Measurements from ENCODE around the gene COIL. TPM values are rescaled to one million over a fixed set of nuclear protein-coding genes. Genes with fewer than 3 reads are reported as not detected.

COIL gene
- total and polyA plus RNA-seq, 2 of the 13 experiments (the other 11 are each of a cell fraction or from before 2014, with no cell fraction given): 8.1 to 29.4 TPM

- TF ChIP-seq ZNF44 (CRISPR knock-in tag; IDR thresholded peaks at IDR 0.05) (peak; percentile 82; the same call in 1 of the 2 replicates), HDAC2 (CRISPR knock-in tag; IDR thresholded peaks at IDR 0.05) (peak; percentile 68; the same call in 1 of the 2 replicates), KMT2A (CRISPR knock-in tag; IDR thresholded peaks at IDR 0.05) (peak; percentile 74; the same call in 1 of the 2 replicates), ZNF589 (CRISPR knock-in tag; conservative IDR thresholded peaks at IDR 0.05) (no peak), PITX1 (CRISPR knock-in tag; IDR thresholded peaks at IDR 0.05) (peak; percentile 81; the same call in 1 of the 2 replicates), ZSCAN9 (CRISPR knock-in tag; IDR thresholded peaks at IDR 0.05; ENCODE audit: borderline replicate concordance) (no peak; the same call in 1 of the 2 replicates), ZNF225 (CRISPR knock-in tag; IDR thresholded peaks at IDR 0.05) (peak; percentile 77; the same call in 1 of the 2 replicates), ZNF792 (CRISPR knock-in tag; IDR thresholded peaks at IDR 0.05) (peak; percentile 83), ARID5B (CRISPR knock-in tag; IDR thresholded peaks at IDR 0.05) (peak; percentile 74), ZBTB7B (CRISPR knock-in tag; IDR thresholded peaks at IDR 0.05) (peak; percentile 83), ZHX2 (IDR thresholded peaks at IDR 0.05; ENCODE audit: low read depth) (peak; percentile 80), ZHX2 (CRISPR knock-in tag; IDR thresholded peaks at IDR 0.05; ENCODE audit: borderline replicate concordance) (no peak), ZMYM2 (CRISPR knock-in tag; IDR thresholded peaks at IDR 0.05) (no peak), PATZ1 (CRISPR knock-in tag; IDR thresholded peaks at IDR 0.05) (peak; percentile 99)
- TF ChIP-seq, protein P1, sequence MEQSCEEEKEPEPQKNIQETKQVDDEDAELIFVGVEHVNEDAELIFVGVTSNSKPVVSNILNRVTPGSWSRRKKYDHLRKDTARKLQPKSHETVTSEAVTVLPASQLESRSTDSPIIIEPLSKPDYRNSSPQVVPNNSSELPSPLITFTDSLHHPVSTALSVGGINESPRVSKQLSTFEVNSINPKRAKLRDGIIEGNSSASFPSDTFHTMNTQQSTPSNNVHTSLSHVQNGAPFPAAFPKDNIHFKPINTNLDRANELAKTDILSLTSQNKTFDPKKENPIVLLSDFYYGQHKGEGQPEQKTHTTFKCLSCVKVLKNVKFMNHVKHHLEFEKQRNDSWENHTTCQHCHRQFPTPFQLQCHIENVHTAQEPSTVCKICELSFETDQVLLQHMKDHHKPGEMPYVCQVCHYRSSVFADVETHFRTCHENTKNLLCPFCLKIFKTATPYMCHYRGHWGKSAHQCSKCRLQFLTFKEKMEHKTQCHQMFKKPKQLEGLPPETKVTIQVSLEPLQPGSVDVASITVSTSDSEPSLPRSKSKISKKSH (CRISPR knock-in tag; IDR thresholded peaks at IDR 0.05; ENCODE audit: borderline replicate concordance): 0 out of 2 replicates have a peak, but pooled peaks have one; percentile 74
These were observed at the start of gene COIL (continued) for GRCh38 chr17:56960596-56961538.
